Pancreas (tissue), 10 donors: ENCODE results near the gene ARHGAP31. TPM values are rescaled to one million over a fixed set of nuclear protein-coding genes. Genes with fewer than 3 reads are reported as not detected.

Source experiments
- ATAC-seq, 4 donors: fragments of 200-7000 bp; cut with Tn5 transposase; one replicate each; pipeline versions ENCODE4 v1.8.0 to v1.9.1; 2020; ENCODE audit warnings: mild to moderate bottlenecking in 4 of 4, moderate library complexity in 4 of 4
- DNase-seq, 6 donors: peaks; one replicate each; pipeline ENCODE4 v3.0.0-alpha.2; 2020
- FAIRE-seq: peaks from 2 replicates; lab custom pipeline; 2012; peaks lifted over from hg19 to GRCh38; lab: Jason Lieb, UNC
- H3K27ac ChIP-seq, 4 donors: fragments of 200-600 bp; sonication (generic); 1 replicate in 3 of 4; 2 replicates in 1 of 4; pipeline versions ENCODE4 v1.5.0 to v1.8.0; 2020
- H3K27me3 ChIP-seq, 4 donors: fragments of 200-600 bp; one replicate each; pipeline ENCODE4 v1.8.0; 2021
- H3K36me3 ChIP-seq, 3 donors: fragments of 200-600 bp; sonication (generic) in 1 of 3; one replicate each; pipeline versions ENCODE4 v1.5.0 to v1.8.0; 2020 to 2021
- H3K4me1 ChIP-seq, 3 donors: fragments of 200-600 bp; one replicate each; pipeline ENCODE4 v1.8.0; 2021
- H3K4me3 ChIP-seq, 4 donors: fragments of 200-600 bp; sonication (generic) in 2 of 4; one replicate each; pipeline versions ENCODE4 v1.5.0 to v1.8.0; 2020 to 2021
- H3K9me3 ChIP-seq, 4 donors: fragments of 200-600 bp; one replicate each; pipeline ENCODE4 v1.8.0; 2021
- CTCF ChIP-seq, 4 donors: fragments of 200-600 bp; sonication (generic) in 3 of 4; IDR thresholded peaks; one replicate each; pipeline versions ENCODE4 v1.5.0 to v1.8.0; 2021; ENCODE audit warnings: antibody characterized with exemption in 4 of 4
- WGBS, 2 donors: extraction: QIAGEN DNeasy Blood & Tissue Kit; methylation state at CpG; one replicate each; pipeline ENCODE4 v1.1.7; 2013; 5-methylcytosine and 5-hydroxymethylcytosine counted together
- intact Hi-C, 3 donors: fragments of 100-400 bp; cut with DNase I; formaldehyde crosslinking; loops; one replicate each; pipeline versions ENCODE4 v1.11.1 to v1.14.2; 2022
- polyA plus RNA-seq, 2 donors: library from polyadenylated mRNA; stranded (reverse); fragments of 200-250 nt; gene quantifications; one replicate each; pipeline ENCODE4 v1.2.3, GENCODE V29; 2013
- total RNA-seq, 6 donors: library from RNA; stranded (reverse); fragmentation: NEBNext Ultra II Directional in 4 of 6; extraction: Animal tissue kit (Norgen Biotek cat#: 25700) in 4 of 6; gene quantifications; one replicate each; pipeline versions ENCODE4 v1.2.1 to v1.2.4, GENCODE V29; 2021 to 2023
- donor health status: healthy with polysubstance abuse.
- donor health status: DM: no; HTN: no; CAD: no; lungs with moderate emphysema.
- donor health status: DM: no; HTN: no; CAD: no.
- donor health status: control.
- donor health status: control.
- donor health status: Bipolar disorder and iron deficiency.
- donor health status: DM: yes; HTN: yes; CAD: no.
- donor health status: DM: no; HTN: no; CAD: no.
- donor health status: DM: no; HTN: no; CAD: no.
- donor health status: DM: yes; HTN: yes; CAD: no.

Gene ARHGAP31
- total and polyA plus RNA-seq, 8 donors = 1.5 to 8.3 (median 3.1) TPM

- DNase-seq (no peak), FAIRE-seq (no peak), ATAC-seq (no peak)
- intact Hi-C loops = no loop called here
- TF ChIP-seq CTCF (IDR thresholded peaks at IDR 0.05) = no peak
- Histone ChIP-seq H3K27ac (no peak overlapping the region), H3K4me1 (no peaks in the 10 kb centered on the region), H3K4me3 (no peak overlapping the region), H3K36me3 (no peaks in the 10 kb centered on the region), H3K9me3 (no peaks in the 10 kb centered on the region), H3K27me3 (no peaks in the 10 kb centered on the region)
- WGBS, 2 donors = 78 to 79% methylated on average over 5 of the region's 5 CpGs
Measured at GRCh38 chr3:119340446-119340845, 46.3 kb downstream of the ARHGAP31 start.

- Histone ChIP-seq H3K36me3 (no peaks in the 10 kb centered on the region), H3K27ac (no peak overlapping the region), H3K4me1 (no peaks in the 10 kb centered on the region), H3K9me3 (no peaks in the 10 kb centered on the region), H3K4me3 (no peak overlapping the region), H3K27me3 (no peaks in the 10 kb centered on the region)
- ATAC-seq (no peak), DNase-seq (no peak), FAIRE-seq (no peak)
- WGBS, 2 donors = 86 to 95% methylated on average over 1 of the region's 1 CpG
- TF ChIP-seq CTCF (IDR thresholded peaks at IDR 0.05) = no peak
- intact Hi-C loops = no loop called here
Measured at GRCh38 chr3:119342176-119342575, 48.0 kb downstream of the ARHGAP31 start.

- no peaks in the 10 kb centered on the region for H3K9me3 ChIP-seq
- FAIRE-seq = no peak
- intact Hi-C loops = no loop called here
- 73 to 75% methylated on average over 5 of the region's 5 CpGs for WGBS, 2 donors
- no peak for ATAC-seq
- H3K4me1 ChIP-seq = no peaks in the 10 kb centered on the region
- no peak overlapping the region for H3K27ac ChIP-seq
- no peak for TF ChIP-seq CTCF (IDR thresholded peaks at IDR 0.05)
- no peak for DNase-seq
- H3K27me3 ChIP-seq = no peaks in the 10 kb centered on the region
- H3K4me3 ChIP-seq = no peak overlapping the region
- no peaks in the 10 kb centered on the region for H3K36me3 ChIP-seq
Measured at GRCh38 chr3:119343719-119344118, 49.5 kb downstream of the ARHGAP31 start.

- WGBS, 2 donors = 55 to 70% methylated on average over 1 of the region's 1 CpG
- no peaks in the 10 kb centered on the region for H3K27me3 ChIP-seq
- no peak overlapping the region for H3K27ac ChIP-seq
- intact Hi-C loops = no loop called here
- DNase-seq (no peak), FAIRE-seq (no peak), ATAC-seq (no peak)
- TF ChIP-seq CTCF (IDR thresholded peaks at IDR 0.05) = no peak
- no peaks in the 10 kb centered on the region for H3K4me1 ChIP-seq
- no peaks in the 10 kb centered on the region for H3K9me3 ChIP-seq
- no peaks in the 10 kb centered on the region for H3K36me3 ChIP-seq
- H3K4me3 ChIP-seq = no peak overlapping the region
Measured at GRCh38 chr3:119346076-119346496, 51.9 kb downstream of the ARHGAP31 start.

GRCh38 chr3:119347036-119347435 lies 52.9 kb downstream of the ARHGAP31 start:
- WGBS, 2 donors = 88 to 90% methylated on average over 3 of the region's 3 CpGs
- intact Hi-C loops = no loop called here
- TF ChIP-seq CTCF (IDR thresholded peaks at IDR 0.05) = no peak
- no peaks in the 10 kb centered on the region for H3K4me1 ChIP-seq
- H3K36me3 ChIP-seq = no peaks in the 10 kb centered on the region
- no peaks in the 10 kb centered on the region for H3K27me3 ChIP-seq
- H3K9me3 ChIP-seq = no peaks in the 10 kb centered on the region
- no peak for DNase-seq
- no peak for ATAC-seq
- no peak overlapping the region for H3K27ac ChIP-seq
- H3K4me3 ChIP-seq = no peak overlapping the region
- FAIRE-seq = no peak
